NCI-H1436 (cell line): Measurements from ENCODE around the gene SBNO2.

Experiments used
- DNase-seq: peaks from one replicate; lab custom pipeline; 2025; lab: John Stamatoyannopoulos, UW

Gene SBNO2

DNA sequence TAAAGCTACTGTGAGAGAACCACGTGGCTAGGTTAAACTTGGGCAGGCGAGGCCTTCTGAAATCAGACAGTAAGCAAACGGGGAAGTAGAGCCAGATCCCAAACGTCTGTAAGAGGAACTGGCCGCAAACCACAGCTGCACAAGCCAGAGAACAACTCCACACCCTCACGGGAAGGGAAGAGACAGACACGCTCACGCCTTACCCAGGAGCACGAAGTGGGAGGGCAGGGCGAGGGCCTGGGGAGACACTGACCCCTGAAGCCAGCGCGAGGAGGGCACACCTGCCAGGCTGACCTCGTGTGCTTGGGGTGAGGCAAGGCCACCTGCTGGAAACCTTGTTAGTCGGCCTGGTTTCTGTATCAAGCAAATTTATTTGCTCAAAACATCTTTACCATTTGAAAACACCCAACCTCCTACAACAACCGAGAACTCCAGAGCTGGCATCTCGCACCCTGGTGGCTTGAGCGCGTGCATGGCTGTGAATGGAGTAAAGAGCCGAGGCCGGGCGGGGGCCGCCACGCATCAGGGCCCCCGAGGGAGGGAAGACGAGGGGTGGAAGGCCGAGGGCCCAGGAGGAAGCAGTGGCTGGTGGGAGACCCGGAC is 86.2 kb downstream of the SBNO2 start:
- DNase-seq, result no peak

DNA sequence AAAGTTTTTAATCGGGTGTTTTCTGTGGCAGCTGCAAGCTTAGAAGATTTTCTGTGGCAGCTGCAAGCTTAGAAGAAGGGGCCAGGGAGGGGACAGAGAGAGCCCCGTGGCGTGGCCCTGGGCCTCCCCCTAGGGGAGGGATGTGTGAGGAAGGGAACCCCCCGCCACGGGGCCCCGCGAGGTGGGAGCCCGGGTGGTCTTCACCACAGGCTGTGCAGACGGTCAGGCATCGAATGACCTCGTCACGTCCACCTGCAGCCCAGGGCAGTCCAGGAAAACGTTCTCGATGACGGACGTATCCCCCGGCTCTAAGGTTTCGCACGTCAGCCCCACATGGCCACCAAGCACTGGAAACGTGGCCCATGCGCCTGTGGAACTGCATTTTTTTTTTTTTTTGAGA is 87.5 kb downstream of the SBNO2 start:
- DNase-seq, result no peak

DNA sequence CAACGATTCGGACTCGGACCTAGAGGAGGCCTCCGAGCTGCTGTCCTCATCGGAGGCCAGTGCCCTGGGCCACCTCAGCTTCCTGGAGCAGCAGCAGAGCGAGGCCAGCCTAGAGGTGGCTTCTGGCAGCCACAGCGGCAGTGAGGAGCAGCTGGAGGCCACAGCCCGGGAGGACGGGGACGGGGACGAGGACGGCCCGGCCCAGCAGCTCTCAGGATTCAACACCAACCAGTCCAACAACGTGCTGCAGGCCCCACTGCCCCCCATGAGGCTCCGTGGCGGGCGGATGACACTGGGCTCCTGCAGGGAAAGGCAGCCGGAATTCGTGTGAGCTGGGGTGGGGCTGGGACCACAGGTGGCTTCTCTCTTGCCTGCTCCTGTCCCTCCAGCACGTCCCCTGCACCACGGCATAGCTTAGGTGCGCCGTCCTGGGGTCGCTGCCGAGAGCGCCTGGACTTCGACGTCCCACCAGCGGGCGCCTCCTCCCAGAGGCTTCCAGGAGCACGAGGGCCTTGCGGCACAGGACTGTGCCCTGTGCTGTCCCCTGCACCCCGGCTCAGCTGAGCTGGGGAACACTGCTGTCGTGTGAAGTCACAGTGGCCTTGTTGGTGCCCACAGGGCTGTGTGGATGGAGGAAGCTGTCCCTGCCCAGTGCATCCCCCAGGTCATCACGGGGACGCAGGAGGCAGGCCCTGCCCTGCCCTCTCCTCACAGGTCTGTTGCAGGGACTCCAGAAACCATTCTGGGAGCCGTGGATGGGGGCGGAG is 88.2 kb downstream of the SBNO2 start:
- no peak for DNase-seq

DNA sequence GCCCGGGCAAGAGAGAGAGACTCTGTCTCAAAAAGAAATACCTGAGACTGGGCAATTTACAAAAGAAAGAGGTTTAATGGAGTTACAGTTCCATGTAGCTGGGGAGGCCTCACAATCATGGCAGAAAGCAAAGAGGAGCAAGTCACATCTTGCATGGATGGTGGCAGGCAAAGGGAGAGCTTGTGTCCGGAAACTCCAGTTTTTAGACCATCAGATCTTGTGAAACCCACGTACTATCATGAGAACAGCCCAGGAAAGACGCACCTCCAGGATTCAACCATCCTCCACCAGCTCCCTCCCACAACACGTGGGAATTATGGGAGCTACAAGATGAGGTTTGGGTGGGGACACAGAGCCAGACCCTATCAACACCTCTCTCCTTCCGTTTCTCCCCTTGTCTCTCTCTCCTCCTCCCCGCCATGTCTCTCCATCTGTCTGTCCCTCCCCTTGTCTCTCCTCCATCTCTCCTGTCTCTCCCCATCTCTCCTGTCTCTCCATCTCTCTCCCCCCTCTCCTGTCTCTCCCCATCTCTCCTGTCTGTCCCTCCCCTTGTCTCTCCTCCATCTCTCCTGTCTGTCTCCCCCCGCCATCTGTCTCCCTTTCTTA is 88.9 kb downstream of the SBNO2 start:
- DNase-seq, result no peak

DNA sequence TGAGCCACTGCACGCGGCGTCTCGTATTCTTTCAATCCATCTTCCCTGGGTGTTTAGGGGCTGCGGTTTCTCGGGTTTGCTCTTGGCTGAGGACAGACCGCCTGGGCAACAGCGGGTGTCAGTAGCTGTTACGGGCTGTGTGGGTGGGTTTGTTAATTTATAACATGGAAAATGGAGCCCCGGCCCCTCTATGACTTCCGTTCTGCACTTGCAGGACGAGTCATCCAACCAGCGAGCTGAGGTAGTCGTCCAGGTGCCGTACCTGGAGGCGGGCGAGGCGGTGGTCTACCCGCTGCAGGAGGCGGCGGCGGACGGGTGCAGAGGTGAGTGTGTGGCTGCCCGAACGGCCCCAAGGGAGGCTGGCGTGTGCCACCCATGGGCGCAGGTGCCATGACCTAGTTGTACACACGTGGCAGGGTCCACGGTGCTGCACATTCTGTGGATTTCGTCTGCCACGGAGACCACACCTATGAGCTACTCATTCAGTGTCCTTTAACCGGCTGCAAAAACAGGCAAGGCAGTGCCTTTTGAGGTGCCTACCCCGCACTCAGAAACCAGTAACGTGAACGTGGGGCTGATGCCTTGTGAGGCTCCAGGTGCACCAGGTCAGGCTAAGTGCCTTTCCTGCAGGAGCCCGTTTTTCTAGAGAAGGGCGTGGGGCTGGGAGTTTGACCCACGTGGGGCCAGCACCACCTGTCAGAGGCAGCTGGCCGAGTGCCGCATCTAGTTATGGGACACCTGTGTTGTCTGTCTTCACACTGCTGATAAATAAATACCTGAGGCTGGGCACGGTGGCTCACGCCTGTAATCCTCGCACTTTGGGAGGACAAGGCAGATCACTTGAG is 89.8 kb downstream of the SBNO2 start:
- no peak for DNase-seq

DNA sequence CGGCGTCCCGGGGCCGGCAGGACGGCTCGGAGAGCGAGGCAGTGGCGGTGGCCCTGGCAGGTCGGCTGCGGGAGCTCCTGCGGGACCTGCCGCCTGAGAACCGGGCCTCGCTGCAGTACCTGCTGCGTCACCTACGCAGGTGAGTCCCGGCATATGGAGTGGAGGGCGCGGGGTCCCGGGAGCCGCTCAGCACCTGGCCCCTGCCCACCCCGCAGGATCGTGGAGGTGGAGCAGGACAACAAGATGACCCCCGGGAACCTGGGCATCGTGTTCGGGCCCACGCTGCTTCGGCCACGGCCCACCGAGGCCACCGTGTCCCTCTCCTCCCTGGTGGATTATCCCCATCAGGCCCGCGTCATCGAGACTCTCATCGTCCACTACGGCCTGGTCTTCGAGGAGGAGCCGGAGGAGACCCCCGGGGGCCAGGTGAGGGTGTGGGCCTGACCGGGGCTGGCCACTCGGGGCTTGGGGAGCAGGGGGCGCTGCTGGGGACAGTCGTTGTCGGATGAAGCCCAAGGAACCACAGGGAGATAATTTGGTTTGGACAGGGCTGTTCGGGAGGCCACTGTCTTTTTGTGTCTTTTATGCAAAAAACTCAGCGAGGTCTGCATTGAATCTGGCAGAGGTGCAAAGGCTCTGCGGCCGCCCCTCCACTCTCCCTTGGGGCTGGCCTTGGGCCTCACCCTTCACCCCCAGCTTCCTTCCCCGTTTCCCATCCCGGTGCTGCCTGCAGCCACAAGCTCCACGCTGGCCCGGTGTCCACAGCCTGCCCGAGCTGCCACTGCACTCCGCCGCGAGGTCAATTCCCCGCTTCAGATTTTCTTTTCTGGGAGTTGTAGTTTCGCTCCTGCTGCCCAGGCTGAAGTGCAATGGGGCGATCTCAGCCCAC is 90.9 kb downstream of the SBNO2 start:
- no peak for DNase-seq

DNA sequence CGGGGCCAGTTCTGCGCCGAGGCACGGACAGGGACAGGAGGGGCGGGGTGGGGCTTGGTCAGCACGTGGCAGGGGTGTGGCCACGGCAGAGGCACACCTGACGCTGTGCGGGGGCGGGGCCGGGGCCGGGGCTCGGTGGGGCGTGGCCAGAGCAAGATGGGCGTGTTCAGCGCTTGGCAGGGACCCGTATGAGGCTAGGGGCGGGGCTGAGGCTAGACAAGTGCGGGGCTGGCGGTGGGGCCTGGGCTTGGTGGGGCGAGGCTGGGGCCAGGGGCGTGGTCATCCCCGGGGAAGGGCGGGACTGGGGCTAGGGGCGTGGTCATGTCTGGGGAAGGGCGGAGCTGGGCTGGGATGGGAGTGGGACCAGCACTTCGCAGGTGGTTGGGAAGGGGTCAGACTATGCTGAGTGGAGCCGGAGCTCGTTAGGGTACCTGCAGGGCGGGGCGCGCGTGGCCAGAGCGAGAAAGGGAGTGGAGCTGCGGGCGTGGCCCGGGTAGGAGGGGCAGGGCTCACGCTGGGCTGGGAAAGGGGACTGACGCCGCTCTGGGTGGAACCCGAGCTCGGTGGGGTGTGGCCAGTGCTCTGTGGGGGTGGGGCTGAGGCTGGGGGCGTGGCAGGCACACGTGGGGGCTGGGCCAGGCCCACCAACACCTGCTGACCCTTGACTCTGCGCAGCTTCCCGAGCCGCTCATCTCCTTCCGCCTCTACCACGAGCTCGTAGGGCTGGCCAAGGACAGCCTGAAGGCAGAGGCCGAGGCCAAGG is 91.7 kb downstream of the SBNO2 start:
- DNase-seq, result peak; percentile 93

DNA sequence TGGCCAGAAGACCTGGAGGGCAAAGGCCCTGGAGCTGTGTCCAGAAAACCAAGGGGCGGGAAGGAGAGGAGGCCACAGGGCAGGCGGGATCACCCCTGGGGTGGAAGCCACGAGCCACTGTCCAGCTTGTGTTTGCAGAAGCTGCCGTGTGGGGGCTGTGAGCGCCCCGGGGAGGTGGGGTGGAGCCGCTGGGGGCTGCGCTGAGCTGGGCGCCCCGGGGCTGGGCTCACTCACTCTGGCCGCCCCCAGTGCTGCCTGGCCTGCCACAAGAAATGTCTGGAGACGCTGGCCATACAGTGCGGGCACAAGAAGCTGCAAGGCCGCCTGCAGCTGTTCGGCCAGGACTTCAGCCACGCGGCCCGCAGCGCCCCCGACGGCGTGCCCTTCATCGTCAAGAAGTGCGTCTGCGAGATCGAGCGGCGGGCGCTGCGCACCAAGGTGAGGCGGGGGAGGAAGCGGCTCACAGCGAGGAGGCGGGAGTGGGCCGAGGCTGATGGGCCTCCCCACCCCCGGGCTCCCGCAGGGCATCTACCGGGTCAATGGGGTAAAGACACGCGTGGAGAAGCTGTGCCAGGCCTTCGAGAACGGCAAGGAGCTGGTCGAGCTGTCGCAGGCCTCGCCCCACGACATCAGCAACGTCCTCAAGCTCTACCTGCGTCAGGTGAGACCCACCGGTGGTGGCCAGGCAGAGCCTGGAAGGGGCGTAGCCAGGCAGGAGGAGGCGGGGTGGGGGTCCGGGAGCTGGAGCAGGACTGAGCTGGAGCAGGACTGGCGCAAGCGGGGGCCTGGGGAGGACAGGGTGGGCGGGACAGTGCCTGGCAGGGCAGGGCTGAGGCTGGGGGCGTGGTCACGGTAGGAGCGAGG is 92.5 kb downstream of the SBNO2 start:
- DNase-seq, result peak; percentile 41

DNA sequence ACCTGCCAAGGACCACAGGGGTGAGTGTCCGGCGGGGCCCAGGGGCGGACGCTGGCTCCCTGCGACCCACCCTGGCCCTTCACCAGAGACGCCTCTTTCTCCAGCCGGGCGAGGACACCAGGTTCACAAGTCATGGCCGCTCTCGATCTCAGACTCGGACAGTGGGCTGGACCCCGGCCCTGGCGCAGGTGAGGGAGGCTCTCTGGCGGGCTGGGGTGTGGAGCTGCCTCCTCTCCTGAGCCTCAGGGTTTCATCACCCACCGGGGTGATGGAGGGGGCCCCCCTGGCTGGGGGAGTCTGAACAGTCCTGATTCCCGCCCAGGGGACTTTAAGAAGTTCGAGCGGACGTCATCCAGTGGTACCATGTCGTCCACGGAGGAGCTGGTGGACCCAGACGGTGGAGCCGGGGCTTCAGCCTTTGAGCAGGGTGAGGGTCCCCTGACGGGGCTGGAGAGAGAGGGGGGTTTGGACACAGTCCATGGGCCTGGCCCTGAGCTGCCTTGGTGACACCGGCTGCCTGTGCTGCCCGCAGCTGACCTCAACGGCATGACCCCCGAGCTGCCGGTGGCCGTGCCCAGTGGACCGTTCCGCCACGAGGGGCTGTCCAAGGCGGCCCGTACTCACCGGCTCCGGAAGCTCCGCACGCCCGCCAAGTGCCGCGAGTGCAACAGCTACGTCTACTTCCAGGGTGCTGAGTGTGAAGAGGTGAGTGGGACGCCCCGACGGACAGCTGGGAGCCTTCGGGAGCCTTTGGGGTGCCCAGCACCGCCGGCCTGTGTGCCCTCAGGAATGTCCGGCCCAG is 93.5 kb downstream of the SBNO2 start:
- DNase-seq, result no peak

DNA sequence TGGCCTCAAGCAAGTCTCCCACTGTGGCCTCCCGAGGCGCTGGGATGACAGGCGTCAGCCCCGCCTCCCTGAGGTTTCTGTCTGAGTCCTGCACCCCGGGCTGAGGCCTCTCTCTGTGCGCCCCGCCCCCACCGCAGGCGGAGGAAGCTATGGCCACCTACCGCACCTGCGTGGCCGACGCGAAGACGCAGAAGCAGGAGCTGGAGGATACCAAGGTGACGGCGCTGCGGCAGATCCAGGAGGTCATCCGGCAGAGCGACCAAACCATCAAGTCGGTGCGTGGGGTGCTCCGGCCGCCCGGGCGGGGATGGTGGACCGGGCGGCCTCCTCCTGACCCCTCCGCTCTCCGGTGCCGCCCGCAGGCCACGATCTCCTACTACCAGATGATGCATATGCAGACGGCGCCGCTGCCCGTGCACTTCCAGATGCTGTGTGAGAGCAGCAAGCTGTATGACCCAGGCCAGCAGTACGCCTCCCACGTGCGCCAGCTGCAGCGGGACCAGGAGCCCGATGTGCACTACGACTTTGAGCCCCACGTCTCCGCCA is 94.4 kb downstream of the SBNO2 start:
- no peak for DNase-seq

DNA sequence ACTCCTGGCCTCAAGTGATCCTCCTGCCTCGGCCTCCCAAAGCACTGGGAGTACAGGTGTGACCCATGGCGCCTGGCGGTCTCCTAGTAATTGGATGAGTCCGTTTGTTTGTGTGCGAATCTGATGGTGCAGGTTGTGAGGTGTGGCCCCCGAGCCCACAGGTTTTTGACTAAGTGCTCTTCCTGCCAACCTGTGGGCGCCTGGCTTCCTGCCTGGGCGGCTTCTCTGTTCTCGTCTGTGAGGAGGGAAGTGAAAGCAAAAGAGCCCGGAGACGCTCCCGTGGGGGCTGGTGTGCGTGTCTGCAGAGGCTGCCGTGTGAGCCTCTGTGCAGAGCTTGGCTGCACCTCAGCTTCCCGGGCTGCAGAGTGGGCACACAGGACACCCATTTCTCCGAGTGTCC is 97.1 kb downstream of the SBNO2 start:
- DNase-seq, result peak; percentile 46

DNA sequence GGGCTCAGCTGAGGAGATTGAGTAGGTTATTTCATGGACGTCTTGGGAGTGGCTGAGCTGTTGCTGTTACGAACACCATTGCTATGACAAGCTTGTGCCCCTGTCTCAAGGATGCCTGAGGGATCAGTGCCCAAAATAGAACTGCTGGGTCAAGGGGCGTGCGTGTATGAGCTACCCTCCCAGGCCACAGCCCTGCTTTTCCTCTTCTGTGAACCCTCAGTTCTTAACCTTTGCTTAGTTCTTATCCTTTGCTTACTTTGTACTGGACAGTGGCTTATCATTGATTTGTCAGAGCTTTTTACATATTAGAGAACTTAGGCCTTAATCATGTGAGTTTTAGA is 98.1 kb downstream of the SBNO2 start:
- no peak for DNase-seq

DNA sequence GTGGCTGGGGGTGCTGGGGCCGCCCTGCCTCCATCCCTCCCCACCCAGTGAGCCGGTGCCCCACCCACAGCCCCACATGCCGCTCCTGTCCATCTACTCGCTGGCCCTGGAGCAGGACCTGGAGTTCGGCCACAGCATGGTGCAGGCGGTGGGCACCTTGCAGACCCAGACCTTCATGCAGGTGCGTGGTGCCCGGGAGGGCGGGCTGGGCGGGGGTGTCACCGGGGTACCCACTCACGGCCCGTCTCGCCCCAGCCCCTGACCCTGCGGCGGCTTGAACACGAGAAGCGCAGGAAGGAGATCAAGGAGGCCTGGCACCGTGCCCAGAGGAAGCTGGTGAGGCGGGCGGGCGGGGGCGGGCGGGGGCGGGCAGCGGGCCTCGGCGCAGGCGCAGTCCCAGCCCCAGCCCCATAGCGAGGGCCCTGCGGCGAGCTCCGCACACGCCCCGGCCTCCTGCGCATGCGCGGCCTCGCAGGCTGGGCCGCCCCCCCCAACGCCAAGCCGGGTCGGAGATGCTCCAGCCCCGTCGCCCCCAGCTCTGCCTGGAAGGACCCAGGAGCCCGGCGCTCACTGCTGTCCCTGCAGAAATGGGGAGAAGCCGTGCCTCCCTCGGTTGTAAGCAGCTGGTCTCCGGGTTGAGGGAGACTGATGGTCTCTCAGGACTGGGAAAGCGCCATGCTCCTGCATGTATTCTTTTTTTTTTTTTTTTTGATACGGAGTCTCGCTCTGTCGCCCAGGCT is 99.4 kb downstream of the SBNO2 start:
- peak; percentile 93 for DNase-seq

DNA sequence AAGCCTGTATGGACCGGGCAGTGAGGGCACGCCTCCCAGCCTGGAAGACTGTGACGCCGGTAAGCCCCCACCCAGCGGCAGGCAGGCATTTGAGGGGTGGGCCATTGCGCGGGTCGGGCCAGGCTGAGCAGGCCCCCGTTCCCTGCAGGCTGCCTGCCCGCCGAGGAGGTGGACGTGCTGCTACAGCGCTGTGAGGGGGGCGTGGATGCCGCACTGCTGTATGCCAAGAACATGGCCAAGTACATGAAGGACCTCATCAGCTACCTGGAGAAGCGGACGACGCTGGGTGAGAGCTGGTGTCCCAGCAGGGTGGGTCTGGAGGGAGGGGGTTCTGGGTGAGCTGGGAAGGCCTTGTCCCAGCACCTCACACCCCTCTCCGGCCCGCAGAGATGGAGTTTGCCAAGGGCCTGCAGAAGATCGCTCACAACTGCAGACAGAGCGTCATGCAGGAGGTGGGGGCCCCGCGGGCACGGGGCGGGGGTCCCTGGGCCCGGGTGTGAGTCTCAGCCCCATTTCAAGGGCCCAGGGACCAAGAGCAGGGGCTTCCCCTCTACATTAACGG is 100.0 kb downstream of the SBNO2 start:
- no peak for DNase-seq

DNA sequence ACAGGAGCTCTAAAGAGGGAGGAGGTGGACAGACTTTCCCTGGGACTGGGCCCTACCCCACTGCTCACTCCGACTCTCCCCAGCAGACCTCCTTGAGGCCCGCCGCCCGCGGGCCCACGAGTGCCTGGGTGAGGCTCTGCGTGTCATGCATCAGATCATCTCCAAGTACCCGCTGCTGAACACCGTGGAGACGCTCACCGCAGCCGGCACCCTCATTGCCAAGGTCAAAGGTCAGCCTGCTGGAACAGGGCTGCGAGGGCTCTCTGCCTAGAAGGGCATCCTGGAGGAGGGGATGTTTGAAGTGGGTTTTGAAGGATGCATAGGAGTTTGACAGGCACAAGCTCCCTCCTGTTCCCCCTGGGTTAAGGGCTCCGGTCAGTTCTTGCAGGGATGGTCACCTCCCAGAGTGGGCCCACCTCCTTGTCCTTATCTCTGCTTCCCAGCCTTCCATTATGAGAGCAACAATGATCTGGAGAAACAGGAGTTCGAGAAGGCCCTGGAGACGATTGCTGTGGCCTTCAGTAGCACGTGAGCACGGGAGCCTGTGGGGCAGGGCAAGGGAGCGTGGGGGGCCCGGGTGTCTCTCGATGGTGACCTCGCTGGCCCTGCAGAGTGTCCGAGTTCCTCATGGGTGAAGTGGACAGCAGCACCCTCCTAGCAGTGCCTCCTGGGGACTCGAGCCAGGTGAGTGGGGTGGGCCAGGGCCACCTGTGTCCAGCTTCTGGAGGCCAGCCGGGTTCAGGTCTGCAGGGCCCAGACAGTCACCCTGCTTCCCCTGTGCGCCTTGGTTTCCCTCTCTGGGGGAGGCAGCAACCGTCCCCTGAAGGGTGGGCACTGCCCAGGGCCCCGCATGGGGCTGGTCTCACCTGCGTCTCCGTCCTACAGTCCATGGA is 100.8 kb downstream of the SBNO2 start:
- DNase-seq, result no peak

DNA sequence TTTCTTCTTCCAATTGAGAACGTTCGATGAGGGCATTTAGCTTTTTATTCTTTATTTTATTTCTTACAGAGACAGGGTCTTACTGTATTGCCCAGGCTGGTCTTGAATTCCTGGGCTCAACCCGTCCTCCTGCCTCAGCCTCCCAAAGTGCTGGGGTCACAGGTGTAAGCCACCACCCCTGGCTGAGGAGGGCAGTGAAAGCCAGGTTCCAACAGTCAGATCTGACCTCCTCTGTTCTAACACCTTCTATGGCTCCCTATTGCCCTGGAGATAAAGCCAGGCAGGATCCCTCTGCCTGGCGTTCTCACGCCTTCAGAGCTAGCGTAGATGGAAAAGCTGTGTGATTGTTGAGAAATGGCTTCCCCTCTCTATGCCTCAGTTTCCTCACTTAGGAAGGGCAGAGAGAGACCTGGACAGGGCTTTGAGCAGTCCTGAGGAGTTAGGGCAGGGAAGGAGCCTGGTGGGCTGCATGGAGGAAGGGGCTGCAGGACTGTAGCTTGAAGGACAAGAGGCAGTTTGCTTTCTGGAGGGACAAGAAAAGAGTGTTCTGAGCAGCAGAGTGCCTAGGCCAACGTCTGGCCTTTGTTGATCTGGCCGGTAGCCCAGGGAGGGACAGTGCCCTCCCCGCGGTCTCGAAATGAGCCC is 101.6 kb downstream of the SBNO2 start:
- DNase-seq, result no peak
